HG02943 (cell line): ENCODE measurements around the gene IMPACT.

Experiments
- ATAC-seq: cut with Tn5 transposase; IDR thresholded peaks from one replicate; pipeline ENCODE4 v1.9.1; 2021; ENCODE audit warnings: mild to moderate bottlenecking, low read depth, moderate library complexity; ENCODE audit not compliant: unreplicated experiment

IMPACT gene

DNA sequence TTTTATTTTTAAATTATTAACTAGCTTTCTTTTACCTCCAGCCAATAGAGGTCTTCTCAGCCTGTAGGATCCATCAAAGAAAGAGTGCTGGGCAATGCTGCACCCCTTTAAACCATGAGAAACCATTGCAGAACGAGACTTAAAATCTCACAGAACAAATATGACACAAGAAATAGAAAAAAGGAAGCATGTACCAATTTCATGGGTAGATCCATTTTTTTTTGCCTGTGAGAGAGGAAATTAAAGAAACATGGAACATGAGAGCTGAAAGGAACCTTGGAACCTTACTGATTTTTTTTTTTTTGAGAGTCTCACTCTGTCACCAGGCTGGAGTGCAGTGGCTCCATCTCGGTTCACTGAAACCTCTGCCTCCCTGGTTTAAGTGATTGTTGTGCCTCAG, 47.9 kb downstream of the IMPACT start:
- no peak for ATAC-seq

DNA sequence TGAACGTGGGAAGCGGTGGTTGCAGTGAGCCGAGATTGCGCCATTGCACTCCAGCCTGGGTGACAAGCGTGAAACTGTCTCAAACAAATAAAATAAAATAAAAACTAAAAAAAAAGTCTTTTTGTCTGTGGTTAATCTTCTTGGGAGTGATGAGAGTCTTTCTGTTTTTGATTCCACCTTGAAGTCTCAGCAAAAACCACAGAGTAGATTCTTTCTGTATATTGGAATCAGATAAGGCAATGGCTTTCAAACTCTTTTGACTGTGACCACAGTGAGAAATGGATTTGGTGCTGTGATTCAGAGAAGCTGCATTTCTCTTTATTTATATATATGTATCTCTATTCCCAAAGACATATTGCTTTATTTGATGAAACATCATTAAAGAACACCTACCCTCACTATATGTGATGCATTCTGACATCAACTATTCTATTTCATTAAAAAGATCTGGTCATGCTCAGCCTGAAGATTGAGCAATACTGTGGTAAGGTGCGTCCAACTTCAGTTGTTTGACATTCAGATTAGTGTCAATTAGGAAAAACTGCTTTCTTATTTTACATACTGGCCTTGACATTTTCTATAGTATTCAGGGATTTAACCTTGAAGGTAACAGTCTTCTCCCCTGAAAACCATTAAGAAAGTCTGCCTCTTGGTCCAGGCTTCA, 49.6 kb downstream of the IMPACT start:
- no peak for ATAC-seq

- ATAC-seq: no peak
Observed at GRCh38 chr18:24479371-24479770, 52.9 kb downstream of the IMPACT start.

- ATAC-seq: no peak
Observed at GRCh38 chr18:24482821-24483220, 56.4 kb downstream of the IMPACT start.

DNA sequence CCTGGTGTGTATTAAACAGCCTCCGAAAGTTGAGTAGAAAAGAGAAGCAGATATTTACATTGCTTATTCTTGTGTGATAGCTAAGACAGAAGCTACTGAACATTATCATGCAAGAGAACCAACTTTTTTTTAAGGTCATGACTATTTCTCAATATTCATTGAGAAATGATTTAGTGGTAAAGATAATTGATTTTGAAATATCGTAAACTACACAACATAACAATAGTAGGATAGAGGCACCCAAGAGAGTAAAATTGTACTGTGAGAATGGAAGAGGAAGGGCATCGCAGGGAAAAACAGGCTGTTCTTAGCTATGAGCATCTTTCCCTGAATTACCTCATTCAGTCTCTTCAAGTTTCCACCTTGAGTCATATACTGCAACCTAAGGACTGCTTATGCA, 59.2 kb downstream of the IMPACT start:
- no peak for ATAC-seq

DNA sequence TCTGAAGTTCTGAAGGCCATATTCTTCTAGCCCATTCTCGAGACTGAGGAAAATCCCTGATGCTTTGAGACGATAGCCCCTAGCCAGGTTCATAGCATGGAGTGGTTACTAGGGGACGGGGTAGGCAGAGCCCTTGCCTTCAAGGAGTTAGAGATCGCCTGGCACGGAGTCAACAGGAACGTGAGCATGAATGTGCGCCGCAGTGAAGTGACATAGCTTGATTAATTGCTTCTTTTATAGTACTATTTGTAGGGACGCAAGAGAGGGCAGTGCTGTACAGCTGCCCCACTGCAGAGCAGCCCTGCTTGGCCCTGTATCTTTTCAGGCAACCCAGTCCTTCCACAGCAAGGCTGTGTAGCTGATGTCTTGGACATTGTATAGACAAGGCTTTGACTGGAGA, 60.2 kb downstream of the IMPACT start:
- no peak for ATAC-seq

- no peak for ATAC-seq
Observed at GRCh38 chr18:24488824-24489493, 62.5 kb downstream of the IMPACT start.

DNA sequence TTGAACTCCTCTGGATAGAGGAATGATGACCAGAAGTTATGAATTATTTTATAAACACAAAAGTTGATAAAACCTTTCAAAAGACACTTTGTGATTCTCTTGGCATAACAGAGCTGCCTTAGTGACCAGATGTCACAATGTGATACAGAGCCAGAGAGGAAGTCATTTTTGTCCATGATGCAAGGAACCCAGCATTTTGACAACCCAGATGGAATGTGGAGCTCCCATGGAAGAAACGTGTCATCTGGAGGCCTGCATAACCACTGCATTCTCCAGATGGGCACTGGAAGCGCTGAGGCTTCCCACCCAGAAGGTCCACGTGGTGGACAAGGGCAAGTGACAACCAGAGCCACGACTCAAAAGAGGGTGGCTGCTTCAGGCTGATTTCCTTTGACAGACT, 64.1 kb downstream of the IMPACT start:
- ATAC-seq: no peak

DNA sequence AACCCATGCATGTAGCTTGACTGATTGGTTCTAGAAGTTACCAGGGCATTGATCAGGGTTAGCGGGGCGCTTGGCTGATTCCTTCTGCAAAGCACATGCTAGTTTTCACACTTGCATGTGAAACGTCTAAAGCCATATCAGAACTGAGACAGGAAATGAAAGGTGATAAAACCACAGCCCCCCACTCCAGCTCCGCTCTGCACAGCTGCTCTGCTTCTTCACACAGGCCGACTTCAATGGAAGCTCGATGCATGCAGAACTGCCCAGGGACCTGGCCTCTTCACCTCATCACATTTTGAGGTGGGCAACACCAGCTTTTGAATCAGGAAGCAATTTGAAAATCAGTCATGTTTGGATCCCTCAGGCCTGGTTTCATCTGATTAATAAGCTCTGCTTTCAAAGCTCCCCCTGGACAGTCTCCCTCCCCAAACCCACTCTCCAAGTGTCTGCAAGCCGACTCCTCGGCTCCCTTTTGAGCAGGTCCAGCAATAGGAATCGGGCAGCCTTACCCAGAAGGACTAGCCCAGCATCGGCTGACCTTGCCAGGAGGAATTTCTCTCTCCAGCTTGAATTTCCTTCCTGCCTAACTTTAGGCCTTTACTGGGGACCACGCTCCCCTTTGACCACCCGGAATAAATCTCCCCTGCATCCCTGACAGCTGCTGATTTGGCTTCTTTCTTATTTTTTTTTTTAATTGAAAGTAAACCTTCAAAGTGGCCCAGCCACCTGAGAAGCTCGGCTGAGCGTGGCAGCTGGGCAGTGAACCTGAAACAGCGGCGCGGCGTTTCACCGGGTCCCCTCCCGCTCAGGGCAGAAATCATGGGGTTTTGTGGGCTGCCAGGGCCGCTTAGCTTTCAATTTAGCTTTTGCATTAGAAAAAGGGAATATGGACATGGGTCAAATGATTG, 65.7 kb downstream of the IMPACT start:
- ATAC-seq: peak; percentile 81

DNA sequence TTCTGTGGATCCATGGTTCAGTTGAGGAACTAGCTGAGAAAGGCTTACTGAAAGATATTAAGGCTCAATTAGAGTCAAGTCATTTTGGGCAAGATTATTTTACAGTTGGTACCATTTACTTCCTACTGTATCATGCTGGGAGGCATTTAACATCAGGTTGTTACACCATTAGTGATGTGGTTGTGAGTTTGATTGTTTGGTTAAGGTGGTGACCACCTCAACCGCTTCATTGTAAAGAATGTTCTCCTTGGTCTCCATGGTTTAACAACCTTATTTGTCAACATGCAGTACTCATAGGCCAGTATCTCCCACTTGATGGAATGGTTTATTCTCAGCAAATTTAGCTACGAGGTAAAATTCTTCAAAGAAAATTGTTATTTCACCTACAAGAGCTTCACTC, 68.1 kb downstream of the IMPACT start:
- no peak for ATAC-seq

- ATAC-seq: no peak
Observed at GRCh38 chr18:24497031-24497754, 70.7 kb downstream of the IMPACT start.

GRCh38 chr18:24499814-24500213, 73.3 kb downstream of the IMPACT start:
- no peak for ATAC-seq

GRCh38 chr18:24500217-24500616, 73.7 kb downstream of the IMPACT start:
- ATAC-seq: no peak

- no peak for ATAC-seq
Observed at GRCh38 chr18:24500766-24501165, 74.3 kb downstream of the IMPACT start.

DNA sequence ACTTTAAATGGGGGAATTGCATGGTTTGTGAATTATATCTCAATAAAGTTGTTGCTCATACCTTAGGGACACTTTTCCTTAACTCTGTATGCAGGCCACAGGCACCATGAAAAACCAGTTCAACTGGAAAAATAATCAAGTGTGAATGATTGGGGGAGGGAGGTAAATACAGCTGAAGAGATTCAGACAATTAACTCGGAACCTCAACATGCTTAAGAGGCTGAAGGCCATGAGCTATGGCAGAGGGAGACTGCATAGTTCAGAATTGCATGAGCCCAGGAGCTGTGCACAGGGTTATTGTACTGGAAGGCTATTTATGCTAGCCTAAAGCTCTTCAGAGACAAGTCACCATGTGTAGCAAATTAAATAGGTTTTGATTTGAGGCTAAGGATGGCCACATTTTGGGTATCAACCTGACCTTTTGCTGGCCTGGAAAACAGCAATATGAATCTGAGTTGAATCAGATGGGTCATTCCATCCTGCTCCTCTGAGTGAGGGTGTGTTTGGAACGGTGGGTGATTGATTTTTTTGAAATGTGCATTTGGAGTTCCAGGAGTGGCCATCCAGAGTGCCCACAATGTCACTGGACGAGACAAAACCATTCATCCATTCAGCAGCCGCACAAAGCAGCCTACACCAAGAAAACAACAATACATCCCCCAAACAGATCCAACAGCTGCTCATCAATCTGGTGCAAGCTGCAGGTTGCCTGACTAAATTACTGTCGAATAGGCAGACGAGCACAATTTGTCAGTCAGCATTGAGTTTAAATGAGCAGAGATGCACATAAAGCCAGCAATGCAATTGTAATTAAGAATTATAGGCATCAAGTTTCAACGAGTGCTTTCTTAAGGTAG, 76.4 kb downstream of the IMPACT start:
- ATAC-seq: no peak
